ENCODE results near the gene TAF4.

- no peak for TF ChIP-seq CTCF (IDR thresholded peaks at IDR 0.05)
- no peak for TF ChIP-seq POLR2A (IDR thresholded peaks at IDR 0.05)
- TF ChIP-seq POLR2AphosphoS5 (IDR thresholded peaks at IDR 0.05; ENCODE audit: insufficient read depth in 1 of 2, low read depth in 1 of 2), result no peak
Measured at GRCh38 chr20:62085206-62085605, 19.5 kb upstream of the TAF4 start.

Measured in vagina (tissue), 2 donors.